Left ventricle myocardium inferior (tissue), 1 donor: Measurements from ENCODE around the gene MAGI1. TPM values are rescaled to one million over a fixed set of nuclear protein-coding genes. Genes with fewer than 3 reads are reported as not detected.
"Not testable (repeated sequence)": the region's sequence is repeated elsewhere in the genome, so short reads cannot be mapped to it uniquely, and the experiment has no call there.

ENCODE experiments used
- DNase-seq: peaks from one replicate; pipeline ENCODE4 v3.0.0-alpha.2; 2020
- H3K27ac ChIP-seq: fragments of 200-600 bp; replicated peaks from 2 replicates; pipeline ENCODE4 v1.8.0; 2021
- H3K27me3 ChIP-seq: fragments of 200-600 bp; 2 replicates; pipeline ENCODE4 v1.8.0; 2021; ENCODE audit warnings: low read depth
- H3K36me3 ChIP-seq: fragments of 200-600 bp; 2 replicates; pipeline ENCODE4 v1.8.0; 2021
- H3K4me1 ChIP-seq: fragments of 200-600 bp; 2 replicates; pipeline ENCODE4 v1.8.0; 2021
- H3K4me3 ChIP-seq: fragments of 200-600 bp; 2 replicates; pipeline ENCODE4 v1.8.0; 2021; ENCODE audit warnings: mild to moderate bottlenecking, moderate library complexity
- H3K9me3 ChIP-seq: fragments of 200-600 bp; replicated peaks from 2 replicates; pipeline ENCODE4 v1.8.0; 2021
- intact Hi-C: fragments of 100-400 bp; cut with micrococcal nuclease; formaldehyde crosslinking; loops from one replicate; pipeline ENCODE4 v1.11.0; 2022
- total RNA-seq: library from RNA; stranded (reverse); fragmentation: NEBNext Ultra II Directional; extraction: Animal tissue kit (Norgen Biotek cat#: 25700); gene quantifications from one replicate; pipeline ENCODE4 v1.2.1, GENCODE V29; 2021
- TF ChIP-seq, protein P1 (sequence below): fragments of 200-600 bp; IDR thresholded peaks from 2 replicates; pipeline ENCODE4 v1.8.0; 2021; ENCODE audit warnings: antibody characterized with exemption, mild to moderate bottlenecking, borderline replicate concordance
- donor health status: DM: no; HTN: yes; CAD: no; lungs with severe emphysema.

MAGI1 gene
- total RNA-seq, 1 donor from 2014 or later: 36.6 TPM

DNA sequence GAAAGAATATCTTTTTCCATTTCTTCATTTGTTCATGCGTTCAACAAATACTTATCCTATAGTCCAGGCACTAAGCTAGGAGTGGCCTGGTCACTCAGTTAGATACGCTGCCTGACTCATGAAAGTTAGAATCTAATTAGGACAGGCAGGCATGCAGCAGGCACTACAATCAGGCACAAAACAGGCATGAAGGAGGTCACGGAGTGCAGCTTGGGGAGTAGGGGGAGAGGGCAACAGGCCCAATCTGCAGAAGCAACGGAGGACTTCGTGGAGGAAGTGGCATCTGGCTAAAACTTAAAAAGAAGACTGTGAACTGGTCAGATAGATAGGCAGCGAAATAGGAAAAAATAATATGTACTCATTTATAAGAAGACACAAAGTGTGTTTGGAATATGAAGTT is 420.9 kb downstream of the MAGI1 start:
- peaks cover 71% of the 10 kb centered on the region for H3K4me1 ChIP-seq
- H3K27me3 ChIP-seq: no peaks in the 10 kb centered on the region
- no peak for DNase-seq
- no peaks in the 10 kb centered on the region for H3K9me3 ChIP-seq
- H3K27ac ChIP-seq: peak overlapping the region; percentile 6
- TF ChIP-seq, protein P1, sequence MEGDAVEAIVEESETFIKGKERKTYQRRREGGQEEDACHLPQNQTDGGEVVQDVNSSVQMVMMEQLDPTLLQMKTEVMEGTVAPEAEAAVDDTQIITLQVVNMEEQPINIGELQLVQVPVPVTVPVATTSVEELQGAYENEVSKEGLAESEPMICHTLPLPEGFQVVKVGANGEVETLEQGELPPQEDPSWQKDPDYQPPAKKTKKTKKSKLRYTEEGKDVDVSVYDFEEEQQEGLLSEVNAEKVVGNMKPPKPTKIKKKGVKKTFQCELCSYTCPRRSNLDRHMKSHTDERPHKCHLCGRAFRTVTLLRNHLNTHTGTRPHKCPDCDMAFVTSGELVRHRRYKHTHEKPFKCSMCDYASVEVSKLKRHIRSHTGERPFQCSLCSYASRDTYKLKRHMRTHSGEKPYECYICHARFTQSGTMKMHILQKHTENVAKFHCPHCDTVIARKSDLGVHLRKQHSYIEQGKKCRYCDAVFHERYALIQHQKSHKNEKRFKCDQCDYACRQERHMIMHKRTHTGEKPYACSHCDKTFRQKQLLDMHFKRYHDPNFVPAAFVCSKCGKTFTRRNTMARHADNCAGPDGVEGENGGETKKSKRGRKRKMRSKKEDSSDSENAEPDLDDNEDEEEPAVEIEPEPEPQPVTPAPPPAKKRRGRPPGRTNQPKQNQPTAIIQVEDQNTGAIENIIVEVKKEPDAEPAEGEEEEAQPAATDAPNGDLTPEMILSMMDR: no peak
- H3K36me3 ChIP-seq: no peaks in the 10 kb centered on the region
- no peak overlapping the region for H3K4me3 ChIP-seq
- intact Hi-C loops: no loop called here

DNA sequence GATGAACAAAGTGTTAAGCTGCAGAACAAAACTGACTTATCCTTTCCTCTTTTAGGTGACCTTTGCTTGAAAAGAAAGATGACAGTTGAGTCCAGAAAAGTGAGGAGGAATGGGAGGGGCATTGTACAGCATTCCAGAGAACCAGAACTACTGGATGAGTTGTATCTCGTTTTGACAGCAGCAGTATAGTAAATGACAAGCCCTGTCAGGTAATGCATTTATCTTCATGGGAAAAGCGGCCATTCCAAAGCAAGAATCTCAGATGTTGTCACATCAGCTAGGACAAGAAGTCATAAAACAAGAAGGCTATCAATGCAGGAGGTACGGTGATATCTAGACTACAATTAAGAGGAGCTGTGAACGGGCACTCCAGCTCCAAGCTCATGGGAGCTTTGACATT is 421.5 kb downstream of the MAGI1 start:
- Histone ChIP-seq H3K27ac (peak overlapping the region; percentile 6), H3K36me3 (no peaks in the 10 kb centered on the region), H3K4me3 (no peak overlapping the region), H3K4me1 (peaks cover 66% of the 10 kb centered on the region), H3K27me3 (no peaks in the 10 kb centered on the region), H3K9me3 (no peaks in the 10 kb centered on the region)
- intact Hi-C loops: no loop called here
- TF ChIP-seq, protein P1: no peak
- DNase-seq: no peak

DNA sequence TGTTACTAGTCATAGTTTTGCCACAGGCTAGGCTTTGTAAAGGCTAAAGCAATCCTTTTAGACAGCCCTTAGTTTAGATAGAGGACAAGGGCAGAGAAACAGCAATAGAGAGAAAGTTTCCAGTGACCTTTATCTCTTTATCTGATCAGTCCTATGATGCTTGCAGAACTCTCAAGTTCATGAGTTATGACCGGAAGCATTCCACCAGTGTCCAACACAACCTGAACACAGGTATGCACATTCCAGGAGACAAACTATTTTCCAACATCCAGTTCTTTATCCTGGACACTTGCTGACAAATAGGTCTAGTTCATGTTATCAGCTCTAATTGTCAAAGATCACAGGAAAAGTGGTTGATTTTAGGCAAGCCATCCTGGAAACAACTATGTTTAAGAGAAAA is 422.2 kb downstream of the MAGI1 start:
- no peak overlapping the region for H3K4me3 ChIP-seq
- H3K9me3 ChIP-seq: no peaks in the 10 kb centered on the region
- TF ChIP-seq, protein P1: no peak
- no peaks in the 10 kb centered on the region for H3K36me3 ChIP-seq
- H3K27me3 ChIP-seq: no peaks in the 10 kb centered on the region
- peaks cover 62% of the 10 kb centered on the region for H3K4me1 ChIP-seq
- no peak for DNase-seq
- intact Hi-C loops: no loop called here
- no peak overlapping the region for H3K27ac ChIP-seq

DNA sequence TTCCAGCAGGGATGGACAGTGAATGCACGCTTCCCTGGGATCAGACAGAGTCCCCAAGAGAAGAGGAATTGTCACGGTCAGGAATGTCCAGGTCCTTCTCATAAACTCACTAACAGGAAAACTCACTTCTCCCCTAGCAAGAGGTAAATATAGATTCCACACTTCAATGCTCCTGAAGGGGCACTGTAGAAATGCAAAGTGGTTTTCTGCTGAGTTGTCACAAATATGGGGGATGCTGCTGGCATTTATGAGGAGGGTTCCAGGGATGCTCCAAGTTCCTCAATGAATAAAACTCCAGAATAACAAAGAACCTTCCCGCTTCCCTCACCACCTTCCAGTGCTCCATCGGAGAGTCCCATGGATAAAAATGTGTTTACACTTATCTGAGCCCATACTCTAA is 423.4 kb downstream of the MAGI1 start:
- no peak for DNase-seq
- intact Hi-C loops: no loop called here
- Histone ChIP-seq H3K27me3 (no peaks in the 10 kb centered on the region), H3K9me3 (no peaks in the 10 kb centered on the region), H3K4me1 (peaks cover 51% of the 10 kb centered on the region), H3K4me3 (no peak overlapping the region), H3K36me3 (no peaks in the 10 kb centered on the region), H3K27ac (no peak overlapping the region)
- TF ChIP-seq, protein P1: no peak

DNA sequence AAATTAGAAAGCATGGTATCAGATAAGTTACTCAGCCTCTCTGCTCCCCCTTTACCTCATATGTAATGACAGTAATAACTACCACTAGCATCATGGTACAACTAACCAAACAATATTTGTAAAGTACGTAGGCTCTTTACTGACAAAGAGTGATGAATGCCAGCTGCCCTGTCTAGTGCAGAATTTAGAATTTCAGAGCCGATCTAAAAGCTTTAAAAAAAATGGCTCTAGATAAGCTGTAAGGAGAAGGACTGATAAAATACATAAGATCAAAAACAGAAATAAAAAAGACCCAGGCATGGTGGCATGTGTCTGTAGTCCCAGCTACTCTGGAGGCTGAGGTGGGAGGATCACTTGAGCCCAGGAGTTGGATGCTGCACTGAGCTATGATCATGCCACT is 424.1 kb downstream of the MAGI1 start:
- peaks cover 44% of the 10 kb centered on the region for H3K4me1 ChIP-seq
- intact Hi-C loops: no loop called here
- H3K4me3 ChIP-seq: no peak overlapping the region
- H3K27ac ChIP-seq: no peak overlapping the region
- H3K27me3 ChIP-seq: no peaks in the 10 kb centered on the region
- TF ChIP-seq, protein P1: no peak
- no peak for DNase-seq
- H3K36me3 ChIP-seq: no peaks in the 10 kb centered on the region
- H3K9me3 ChIP-seq: no peaks in the 10 kb centered on the region

DNA sequence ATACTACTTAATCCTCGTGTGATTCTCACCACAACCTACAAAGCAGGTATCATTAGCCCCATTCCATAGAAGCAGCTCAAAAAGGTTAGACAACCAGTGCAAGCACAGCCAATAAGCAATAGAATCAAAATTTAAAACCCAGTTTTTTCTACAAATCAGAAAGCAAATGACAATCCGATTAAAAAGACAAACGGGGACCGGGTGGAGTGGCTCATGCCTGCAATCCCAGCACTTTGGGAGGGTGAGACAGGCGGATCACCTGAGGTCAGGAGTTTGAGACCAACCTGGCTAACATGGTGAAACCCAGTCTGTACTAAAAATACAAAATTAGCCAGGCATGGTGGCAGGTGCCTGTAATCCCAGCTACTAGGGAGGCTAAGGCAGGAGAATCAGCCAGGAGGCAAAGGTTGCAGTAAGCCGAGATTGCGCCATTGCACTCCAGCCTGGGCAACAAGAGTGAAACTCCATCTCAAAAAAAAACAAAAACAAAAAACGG is 430.7 kb downstream of the MAGI1 start:
- peaks cover 27% of the 10 kb centered on the region for H3K4me1 ChIP-seq
- H3K27me3 ChIP-seq, H3K9me3 ChIP-seq, DNase-seq, H3K27ac ChIP-seq, intact Hi-C loops, H3K36me3 ChIP-seq, H3K4me3 ChIP-seq: not testable (repeated sequence)
